ENCODE results near the gene DLGAP5.
A peak's percentile ranks its signal among the peaks of the same experiment; 100 is the strongest.

DLGAP5 gene

DNA sequence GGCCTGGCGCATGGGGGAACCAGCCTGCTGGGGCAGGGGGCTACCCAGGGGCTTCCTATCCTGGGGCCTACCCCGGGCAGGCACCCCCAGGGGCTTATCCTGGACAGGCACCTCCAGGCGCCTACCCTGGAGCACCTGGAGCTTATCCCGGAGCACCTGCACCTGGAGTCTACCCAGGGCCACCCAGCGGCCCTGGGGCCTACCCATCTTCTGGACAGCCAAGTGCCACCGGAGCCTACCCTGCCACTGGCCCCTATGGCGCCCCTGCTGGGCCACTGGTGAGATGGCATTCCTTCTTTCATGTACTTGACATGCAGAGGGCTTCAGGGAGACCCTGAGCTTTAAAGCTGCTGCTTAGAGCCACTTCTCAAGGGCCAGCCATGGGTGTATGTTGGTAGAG lies 53.3 kb downstream of the DLGAP5 start:
- Histone ChIP-seq H3K9me3 (ENCODE audit: insufficient read depth, low read length) (no peaks in the 10 kb centered on the region), H3K36me3 (ENCODE audit: insufficient read depth, insufficient read length, low read length) (peaks cover 41% of the 10 kb centered on the region), H3K4me3 (ENCODE audit: insufficient read length, low read depth) (no peak overlapping the region), H3K27me3 (ENCODE audit: insufficient read depth, insufficient read length) (no peaks in the 10 kb centered on the region), H3K9ac (ENCODE audit: insufficient read length, low read depth) (no peak overlapping the region), H3K4me1 (ENCODE audit: insufficient read depth, insufficient read length) (no peaks in the 10 kb centered on the region)
- TF ChIP-seq YY1 (IDR thresholded peaks at IDR 0.05; ENCODE audit: insufficient read depth, insufficient read length) (no peak), SUZ12 (IDR thresholded peaks at IDR 0.05; ENCODE audit: extremely low read depth, insufficient read depth, insufficient read length) (no peak), ZNF274 (IDR thresholded peaks at IDR 0.05; ENCODE audit: low read depth, low read length) (no peak)
- DNase-seq (ENCODE audit: low read depth, low spot score): no peak

DNA sequence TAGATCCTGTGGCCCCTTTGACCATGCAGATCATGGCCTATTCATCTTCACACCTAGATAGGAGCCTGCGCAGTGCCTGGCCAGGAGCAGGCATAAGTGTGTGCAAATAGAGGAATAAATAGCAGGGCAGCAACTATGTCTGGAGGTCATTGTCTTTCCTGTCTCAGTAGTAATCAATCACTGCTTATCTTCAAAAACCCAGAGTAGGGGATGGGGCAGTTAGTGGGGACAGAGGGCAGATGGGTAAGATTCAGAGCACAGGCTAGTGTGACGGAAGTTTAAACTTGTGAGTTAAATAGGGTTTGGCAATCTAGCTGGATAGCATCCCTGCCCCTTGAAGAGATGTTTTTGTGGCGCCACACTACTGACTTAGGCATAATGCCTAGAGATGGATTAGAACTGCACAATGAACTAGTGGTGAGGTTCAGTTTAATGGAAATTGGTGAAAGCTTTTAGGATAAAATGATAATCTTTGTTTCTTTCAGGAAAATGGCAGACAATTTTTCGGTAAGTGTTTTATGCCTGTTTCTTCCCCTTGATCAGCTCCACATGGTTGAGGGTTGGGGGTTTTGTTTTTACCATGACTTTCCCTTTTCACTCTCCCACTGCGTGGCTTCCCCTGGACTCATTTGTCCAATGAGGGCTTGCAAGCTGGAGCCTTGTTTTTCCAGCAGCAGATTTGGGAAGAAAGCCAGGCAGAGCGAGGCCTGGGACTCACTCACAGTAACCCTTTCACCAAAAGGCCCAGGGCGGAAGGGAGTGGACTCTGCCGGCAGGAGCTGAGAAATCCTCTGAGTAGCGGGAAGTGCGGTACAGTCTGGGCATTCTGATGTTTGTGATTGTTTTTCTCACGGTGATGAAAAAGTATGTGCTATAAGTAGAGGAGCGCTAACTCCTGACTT lies 54.2 kb downstream of the DLGAP5 start:
- no peak overlapping the region for H3K4me3 ChIP-seq (ENCODE audit: insufficient read length, low read depth)
- TF ChIP-seq YY1 (IDR thresholded peaks at IDR 0.05; ENCODE audit: insufficient read depth, insufficient read length): no peak
- no peak for TF ChIP-seq ZNF274 (IDR thresholded peaks at IDR 0.05; ENCODE audit: low read depth, low read length)
- no peak for TF ChIP-seq SUZ12 (IDR thresholded peaks at IDR 0.05; ENCODE audit: extremely low read depth, insufficient read depth, insufficient read length)
- peaks cover 34% of the 10 kb centered on the region for H3K36me3 ChIP-seq (ENCODE audit: insufficient read depth, insufficient read length, low read length)
- no peaks in the 10 kb centered on the region for H3K9me3 ChIP-seq (ENCODE audit: insufficient read depth, low read length)
- H3K27me3 ChIP-seq (ENCODE audit: insufficient read depth, insufficient read length): no peaks in the 10 kb centered on the region
- no peak overlapping the region for H3K9ac ChIP-seq (ENCODE audit: insufficient read length, low read depth)
- no peaks in the 10 kb centered on the region for H3K4me1 ChIP-seq (ENCODE audit: insufficient read depth, insufficient read length)
- DNase-seq (ENCODE audit: low read depth, low spot score): no peak

DNA sequence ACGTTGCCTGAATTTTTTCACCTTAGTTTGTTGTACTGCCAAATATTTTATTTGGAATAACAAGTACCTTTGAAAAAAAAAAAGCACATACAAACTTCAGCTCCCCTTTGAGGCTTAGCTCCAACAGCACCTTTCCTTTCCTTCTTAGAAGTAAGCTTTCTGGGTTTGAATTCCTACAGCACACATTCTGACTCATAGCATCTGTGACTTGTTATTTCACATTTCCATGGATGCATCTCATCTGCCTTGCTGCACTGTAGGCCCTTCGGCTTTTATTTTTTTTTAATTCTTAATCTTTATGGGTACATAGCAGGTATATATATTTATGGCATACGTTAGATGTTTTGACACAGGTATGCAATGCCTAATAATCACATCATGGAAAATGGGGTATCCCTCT lies 55.1 kb downstream of the DLGAP5 start:
- no peak for TF ChIP-seq ZNF274 (IDR thresholded peaks at IDR 0.05; ENCODE audit: low read depth, low read length)
- TF ChIP-seq SUZ12 (IDR thresholded peaks at IDR 0.05; ENCODE audit: extremely low read depth, insufficient read depth, insufficient read length): no peak
- TF ChIP-seq YY1 (IDR thresholded peaks at IDR 0.05; ENCODE audit: insufficient read depth, insufficient read length): no peak
- Histone ChIP-seq H3K9me3 (ENCODE audit: insufficient read depth, low read length) (no peaks in the 10 kb centered on the region), H3K4me3 (ENCODE audit: insufficient read length, low read depth) (no peak overlapping the region), H3K36me3 (ENCODE audit: insufficient read depth, insufficient read length, low read length) (peaks cover 29% of the 10 kb centered on the region), H3K27me3 (ENCODE audit: insufficient read depth, insufficient read length) (peaks cover 3% of the 10 kb centered on the region), H3K9ac (ENCODE audit: insufficient read length, low read depth) (no peak overlapping the region), H3K4me1 (ENCODE audit: insufficient read depth, insufficient read length) (no peaks in the 10 kb centered on the region)
- DNase-seq (ENCODE audit: low read depth, low spot score): no peak

DNA sequence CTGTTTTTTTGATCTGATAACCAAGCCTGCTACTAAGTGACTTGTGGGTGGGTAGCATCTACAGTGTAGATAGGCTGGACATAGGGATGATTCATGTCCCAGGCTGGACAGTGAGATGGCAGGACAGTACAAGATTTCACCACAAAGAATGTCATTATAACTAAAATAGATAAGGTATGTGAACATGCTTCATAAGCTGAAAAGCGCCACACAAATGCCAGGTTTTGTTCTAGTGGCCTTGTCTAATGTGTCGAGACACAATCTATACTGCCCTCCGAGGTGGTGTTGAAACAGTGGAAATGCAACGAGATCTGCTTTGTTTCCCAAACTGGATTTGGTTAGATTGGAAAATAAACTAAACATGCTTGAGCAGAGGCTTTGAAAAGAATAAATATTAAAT lies 58.0 kb downstream of the DLGAP5 start:
- Histone ChIP-seq H3K4me1 (ENCODE audit: insufficient read depth, insufficient read length) (no peaks in the 10 kb centered on the region), H3K27me3 (ENCODE audit: insufficient read depth, insufficient read length) (peaks cover 30% of the 10 kb centered on the region), H3K9ac (ENCODE audit: insufficient read length, low read depth) (no peak overlapping the region), H3K4me3 (ENCODE audit: insufficient read length, low read depth) (no peak overlapping the region), H3K36me3 (ENCODE audit: insufficient read depth, insufficient read length, low read length) (peaks cover 11% of the 10 kb centered on the region), H3K9me3 (ENCODE audit: insufficient read depth, low read length) (no peaks in the 10 kb centered on the region)
- DNase-seq (ENCODE audit: low read depth, low spot score): no peak
- TF ChIP-seq SUZ12 (IDR thresholded peaks at IDR 0.05; ENCODE audit: extremely low read depth, insufficient read depth, insufficient read length) (no peak), ZNF274 (IDR thresholded peaks at IDR 0.05; ENCODE audit: low read depth, low read length) (no peak), YY1 (IDR thresholded peaks at IDR 0.05; ENCODE audit: insufficient read depth, insufficient read length) (no peak)

- Histone ChIP-seq H3K9me3 (ENCODE audit: insufficient read depth, low read length) (no peaks in the 10 kb centered on the region), H3K27me3 (ENCODE audit: insufficient read depth, insufficient read length) (peaks cover 48% of the 10 kb centered on the region), H3K36me3 (ENCODE audit: insufficient read depth, insufficient read length, low read length) (peaks cover 7% of the 10 kb centered on the region), H3K4me3 (ENCODE audit: insufficient read length, low read depth) (no peak overlapping the region), H3K9ac (ENCODE audit: insufficient read length, low read depth) (no peak overlapping the region), H3K4me1 (ENCODE audit: insufficient read depth, insufficient read length) (no peaks in the 10 kb centered on the region)
- TF ChIP-seq ZNF274 (IDR thresholded peaks at IDR 0.05; ENCODE audit: low read depth, low read length) (no peak), YY1 (IDR thresholded peaks at IDR 0.05; ENCODE audit: insufficient read depth, insufficient read length) (no peak), SUZ12 (IDR thresholded peaks at IDR 0.05; ENCODE audit: extremely low read depth, insufficient read depth, insufficient read length) (no peak)
- no peak for DNase-seq (ENCODE audit: low read depth, low spot score)
These were observed 59.8 kb downstream of the DLGAP5 start for GRCh38 chr14:55131370-55132137.

GRCh38 chr14:55130196-55130550 lies 61.2 kb downstream of the DLGAP5 start:
- H3K4me3 ChIP-seq (ENCODE audit: insufficient read length, low read depth): peak overlapping the region; percentile 55
- TF ChIP-seq SUZ12 (IDR thresholded peaks at IDR 0.05; ENCODE audit: extremely low read depth, insufficient read depth, insufficient read length): no peak
- no peak for TF ChIP-seq YY1 (IDR thresholded peaks at IDR 0.05; ENCODE audit: insufficient read depth, insufficient read length)
- no peak for TF ChIP-seq ZNF274 (IDR thresholded peaks at IDR 0.05; ENCODE audit: low read depth, low read length)
- no peak for DNase-seq (ENCODE audit: low read depth, low spot score)
- peaks cover 62% of the 10 kb centered on the region for H3K27me3 ChIP-seq (ENCODE audit: insufficient read depth, insufficient read length)
- H3K4me1 ChIP-seq (ENCODE audit: insufficient read depth, insufficient read length): no peaks in the 10 kb centered on the region
- H3K36me3 ChIP-seq (ENCODE audit: insufficient read depth, insufficient read length, low read length): peaks cover 7% of the 10 kb centered on the region
- H3K9ac ChIP-seq (ENCODE audit: insufficient read length, low read depth): peak overlapping the region; percentile 77
- H3K9me3 ChIP-seq (ENCODE audit: insufficient read depth, low read length): no peaks in the 10 kb centered on the region
